ENCODE data around the gene FAM240A.

Gene FAM240A

GRCh38 chr3:46603446-46604046 lies 8.8 kb upstream of the FAM240A start:
- ATAC-seq, result no peak
- no peak for TF ChIP-seq CREB5 (CRISPR knock-in tag; IDR thresholded peaks at IDR 0.05; ENCODE audit: low read depth)
- no peak for TF ChIP-seq BACH2 (CRISPR knock-in tag; IDR thresholded peaks at IDR 0.05; ENCODE audit: borderline replicate concordance)
- no peak for TF ChIP-seq TSHZ2 (CRISPR knock-in tag; IDR thresholded peaks at IDR 0.05)
- TF ChIP-seq RARB (CRISPR knock-in tag; IDR thresholded peaks at IDR 0.05), result no peak
- no peak for TF ChIP-seq PATZ1 (CRISPR knock-in tag; IDR thresholded peaks at IDR 0.05; ENCODE audit: borderline replicate concordance)
- TF ChIP-seq CSDC2 (CRISPR knock-in tag; IDR thresholded peaks at IDR 0.05), result no peak
- no peak for TF ChIP-seq CSRNP3 (CRISPR knock-in tag; IDR thresholded peaks at IDR 0.05)
- no peak for TF ChIP-seq ESRRG (CRISPR knock-in tag; IDR thresholded peaks at IDR 0.05)
- TF ChIP-seq ZFP30 (CRISPR knock-in tag; IDR thresholded peaks at IDR 0.05), result no peak
- TF ChIP-seq POU6F1 (CRISPR knock-in tag; IDR thresholded peaks at IDR 0.05; ENCODE audit: borderline replicate concordance, low read depth), result no peak

GRCh38 chr3:46604127-46604526 lies 8.2 kb upstream of the FAM240A start:
- no peak for ATAC-seq
- TF ChIP-seq ESRRG (CRISPR knock-in tag; IDR thresholded peaks at IDR 0.05), result no peak
- TF ChIP-seq TOX (CRISPR knock-in tag; IDR thresholded peaks at IDR 0.05; ENCODE audit: borderline replicate concordance), result no peak
- TF ChIP-seq ZFP3 (CRISPR knock-in tag; IDR thresholded peaks at IDR 0.05), result no peak
- TF ChIP-seq GLIS3 (CRISPR knock-in tag; IDR thresholded peaks at IDR 0.05), result no peak

GRCh38 chr3:46607603-46608028 lies 4.7 kb upstream of the FAM240A start:
- no peak for ATAC-seq
- TF ChIP-seq GLIS3 (CRISPR knock-in tag; IDR thresholded peaks at IDR 0.05) (no peak), CSRNP3 (CRISPR knock-in tag; IDR thresholded peaks at IDR 0.05) (no peak), CREB5 (CRISPR knock-in tag; IDR thresholded peaks at IDR 0.05; ENCODE audit: low read depth) (no peak), ZNF8 (CRISPR knock-in tag; IDR thresholded peaks at IDR 0.05) (no peak), PPARA (CRISPR knock-in tag; IDR thresholded peaks at IDR 0.05; ENCODE audit: borderline replicate concordance) (no peak), CSDC2 (CRISPR knock-in tag; IDR thresholded peaks at IDR 0.05) (no peak), BACH2 (CRISPR knock-in tag; IDR thresholded peaks at IDR 0.05; ENCODE audit: borderline replicate concordance) (no peak), RARB (CRISPR knock-in tag; IDR thresholded peaks at IDR 0.05) (no peak)
